NCI-H526 treated with DMSO at 0.1 percent for 48 hours (cell line): ENCODE results near the gene CELF4.

Experiments used
- DNase-seq: peaks from one replicate; lab custom pipeline; 2025; lab: John Stamatoyannopoulos, UW

CELF4 gene

GRCh38 chr18:37222354-37222998 lies 343.1 kb downstream of the CELF4 start:
- DNase-seq: no peak

GRCh38 chr18:37219257-37219656 lies 346.3 kb downstream of the CELF4 start:
- no peak for DNase-seq

- DNase-seq: no peak
These were observed 347.5 kb downstream of the CELF4 start for GRCh38 chr18:37218022-37218590.

- DNase-seq: no peak
These were observed 354.8 kb downstream of the CELF4 start for GRCh38 chr18:37210781-37211180.

GRCh38 chr18:37207343-37207742 lies 358.3 kb downstream of the CELF4 start:
- no peak for DNase-seq

GRCh38 chr18:37199741-37200140 lies 365.9 kb downstream of the CELF4 start:
- DNase-seq: no peak
